GF-D8 (cell line): ENCODE results near the gene TMEM80.
"Not testable (repeated sequence)": the region's sequence is repeated elsewhere in the genome, so short reads cannot be mapped to it uniquely, and the experiment has no call there.

Source experiments
- DNase-seq: peaks from one replicate; lab custom pipeline; 2025; lab: John Stamatoyannopoulos, UW

TMEM80 gene

GRCh38 chr11:695538-696248 lies at the start of gene TMEM80:
Gene TMEM80, plus strand, starts transcription at chr11:695816. Its CDS starts 12 bp downstream, at chr11:695828.
- peak; percentile 74 for DNase-seq

- DNase-seq = no peak
These were observed 49.4 kb upstream of the TMEM80 start for GRCh38 chr11:646214-646613.

- not testable (repeated sequence) for DNase-seq
These were observed 47.9 kb upstream of the TMEM80 start for GRCh38 chr11:647672-648158.

GRCh38 chr11:650482-650881 lies 45.1 kb upstream of the TMEM80 start:
- DNase-seq = no peak

- not testable (repeated sequence) for DNase-seq
These were observed 42.5 kb upstream of the TMEM80 start for GRCh38 chr11:653136-653535.

GRCh38 chr11:653837-654236 lies 41.8 kb upstream of the TMEM80 start:
- DNase-seq = no peak

GRCh38 chr11:654444-654843 lies 41.2 kb upstream of the TMEM80 start:
- not testable (repeated sequence) for DNase-seq

- no peak for DNase-seq
These were observed 40.4 kb upstream of the TMEM80 start for GRCh38 chr11:655036-655726.

- no peak for DNase-seq
These were observed 39.2 kb upstream of the TMEM80 start for GRCh38 chr11:656426-656825.

- DNase-seq = no peak
These were observed 38.8 kb upstream of the TMEM80 start for GRCh38 chr11:656866-657265.

GRCh38 chr11:657691-658126 lies 37.9 kb upstream of the TMEM80 start:
- no peak for DNase-seq

- DNase-seq = no peak
These were observed 36.0 kb upstream of the TMEM80 start for GRCh38 chr11:659532-660085.

- DNase-seq = no peak
These were observed 35.3 kb upstream of the TMEM80 start for GRCh38 chr11:660281-660680.

- no peak for DNase-seq
These were observed 34.8 kb upstream of the TMEM80 start for GRCh38 chr11:660681-661444.

GRCh38 chr11:662689-663274 lies 32.8 kb upstream of the TMEM80 start:
- no peak for DNase-seq

GRCh38 chr11:665062-665703 lies 30.4 kb upstream of the TMEM80 start:
- no peak for DNase-seq

- no peak for DNase-seq
These were observed 29.8 kb upstream of the TMEM80 start for GRCh38 chr11:665704-666281.

GRCh38 chr11:673866-674265 lies 21.8 kb upstream of the TMEM80 start:
- no peak for DNase-seq

- no peak for DNase-seq
These were observed 21.2 kb upstream of the TMEM80 start for GRCh38 chr11:674406-674805.

- no peak for DNase-seq
These were observed 17.3 kb upstream of the TMEM80 start for GRCh38 chr11:678297-678696.
